ENCODE results near the gene MIP. TPM values are rescaled to one million over a fixed set of nuclear protein-coding genes. Genes with fewer than 3 reads are reported as not detected.

The MIP gene
- total RNA-seq, 1 experiment from 2014 or later: not detected

GRCh38 chr12:56484566-56484965 lies 30.1 kb upstream of the MIP start:
- intact Hi-C loops (cut with micrococcal nuclease; ENCODE audit: unreplicated experiment): no loop called here

GRCh38 chr12:56479625-56480024 lies 25.2 kb upstream of the MIP start:
- ChIA-PET POLR2A (ENCODE audit: low non-redundant PET) (no interaction called here), CTCF (no interaction called here)
- H3K4me1 ChIP-seq (ENCODE audit: insufficient read depth, low read length, poor library complexity, severe bottlenecking): no peaks in the 10 kb centered on the region
- BruUV-seq (replicated peaks): no TSS peak
- H3K4me3 ChIP-seq (ENCODE audit: low read depth, low read length, poor library complexity, severe bottlenecking): no peak overlapping the region
- intact Hi-C loops (cut with micrococcal nuclease; ENCODE audit: unreplicated experiment): no loop called here
- H3K36me3 ChIP-seq (ENCODE audit: insufficient read depth, low read length, poor library complexity, severe bottlenecking): no peaks in the 10 kb centered on the region
- H3K27ac ChIP-seq (ENCODE audit: low read depth, low read length, poor library complexity, severe bottlenecking): no peak overlapping the region
- TF ChIP-seq EZH2 (IDR thresholded peaks at IDR 0.05; ENCODE audit: borderline replicate concordance, low read depth, low read length, poor library complexity, severe bottlenecking): no peak
- TF ChIP-seq CTCF (conservative IDR thresholded peaks at IDR 0.05; ENCODE audit: low read depth, low read length): no peak
- H3K27me3 ChIP-seq (replicated peaks; ENCODE audit: insufficient read depth, low read depth, low read length, poor library complexity): no peaks in the 10 kb centered on the region
- H3K9me3 ChIP-seq (ENCODE audit: low read depth, low read length, poor library complexity, severe bottlenecking): no peaks in the 10 kb centered on the region
- DNase-seq (ENCODE audit: low spot score): no peak

More at GRCh38 chr12:56484566-56484965, 30.1 kb upstream of the MIP start:
- Histone ChIP-seq H3K9me3 (ENCODE audit: low read depth, low read length, poor library complexity, severe bottlenecking) (no peaks in the 10 kb centered on the region), H3K27me3 (replicated peaks; ENCODE audit: insufficient read depth, low read depth, low read length, poor library complexity) (peaks cover 6% of the 10 kb centered on the region), H3K36me3 (ENCODE audit: insufficient read depth, low read length, poor library complexity, severe bottlenecking) (no peaks in the 10 kb centered on the region), H3K4me3 (ENCODE audit: low read depth, low read length, poor library complexity, severe bottlenecking) (no peak overlapping the region), H3K27ac (ENCODE audit: low read depth, low read length, poor library complexity, severe bottlenecking) (no peak overlapping the region), H3K4me1 (ENCODE audit: insufficient read depth, low read length, poor library complexity, severe bottlenecking) (peaks cover 12% of the 10 kb centered on the region)
- no TSS peak for BruUV-seq (replicated peaks)
- no peak for TF ChIP-seq EZH2 (IDR thresholded peaks at IDR 0.05; ENCODE audit: borderline replicate concordance, low read depth, low read length, poor library complexity, severe bottlenecking)
- no peak for TF ChIP-seq CTCF (conservative IDR thresholded peaks at IDR 0.05; ENCODE audit: low read depth, low read length)
- ChIA-PET CTCF (no interaction called here), POLR2A (ENCODE audit: low non-redundant PET) (no interaction called here)
- DNase-seq (ENCODE audit: low spot score): no peak

GRCh38 chr12:56477521-56478225 lies 23.2 kb upstream of the MIP start:
- ChIA-PET POLR2A (ENCODE audit: low non-redundant PET) (interaction anchor here (0.5 to 0.6 kb wide), 2 partner anchors 8 to 27 kb away, joined by 5 to 15 read pairs; no protein-coding TSS in a partner anchor), CTCF (interaction anchor here (0.5 kb wide), 1 partner anchor 13 kb away, joined by 4 read pairs; no protein-coding TSS in a partner anchor)
- Histone ChIP-seq H3K27ac (ENCODE audit: low read depth, low read length, poor library complexity, severe bottlenecking) (no peak overlapping the region), H3K4me3 (ENCODE audit: low read depth, low read length, poor library complexity, severe bottlenecking) (no peak overlapping the region), H3K36me3 (ENCODE audit: insufficient read depth, low read length, poor library complexity, severe bottlenecking) (no peaks in the 10 kb centered on the region), H3K4me1 (ENCODE audit: insufficient read depth, low read length, poor library complexity, severe bottlenecking) (no peaks in the 10 kb centered on the region), H3K9me3 (ENCODE audit: low read depth, low read length, poor library complexity, severe bottlenecking) (no peaks in the 10 kb centered on the region), H3K27me3 (replicated peaks; ENCODE audit: insufficient read depth, low read depth, low read length, poor library complexity) (no peaks in the 10 kb centered on the region)
- DNase-seq (ENCODE audit: low spot score): no peak
- TF ChIP-seq CTCF (conservative IDR thresholded peaks at IDR 0.05; ENCODE audit: low read depth, low read length) (no peak), EZH2 (IDR thresholded peaks at IDR 0.05; ENCODE audit: borderline replicate concordance, low read depth, low read length, poor library complexity, severe bottlenecking) (no peak)
- BruUV-seq (replicated peaks): no TSS peak
- intact Hi-C loops (cut with micrococcal nuclease; ENCODE audit: unreplicated experiment): no loop called here
